ENCODE results near the gene NKD1.

DNA sequence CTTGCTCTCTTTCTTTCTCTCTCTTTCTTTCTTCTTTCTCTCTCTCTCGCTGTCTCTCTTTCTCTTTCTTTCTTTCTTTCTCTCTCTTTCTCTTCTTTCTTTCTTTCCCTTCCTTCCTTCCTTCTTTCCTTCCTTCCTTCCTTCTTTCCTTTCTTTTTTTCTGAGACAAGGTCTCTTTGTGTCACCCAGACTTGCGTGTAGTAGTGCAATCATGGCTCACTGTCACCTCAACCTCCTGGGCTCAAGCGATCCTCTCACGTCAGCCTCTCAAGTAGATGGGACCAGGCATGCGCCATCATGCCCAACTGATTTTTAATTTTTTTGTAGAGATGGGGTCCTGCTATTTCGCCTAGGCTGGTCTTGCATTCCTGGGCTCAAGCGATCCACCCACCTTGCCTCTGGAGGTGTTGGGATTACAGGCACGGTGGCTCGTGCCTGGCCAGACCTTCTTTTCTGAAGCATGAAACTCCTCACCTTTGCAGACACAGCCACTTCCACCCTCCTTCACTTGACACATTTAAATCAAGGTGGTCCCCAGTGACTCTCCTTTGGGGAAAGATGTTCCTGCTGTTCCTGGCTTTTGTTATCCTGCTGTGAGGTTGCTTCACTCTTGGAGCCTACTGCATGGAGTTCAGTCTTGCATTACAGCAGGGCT is 26.8 kb upstream of the NKD1 start:
- TF ChIP-seq, protein P1, sequence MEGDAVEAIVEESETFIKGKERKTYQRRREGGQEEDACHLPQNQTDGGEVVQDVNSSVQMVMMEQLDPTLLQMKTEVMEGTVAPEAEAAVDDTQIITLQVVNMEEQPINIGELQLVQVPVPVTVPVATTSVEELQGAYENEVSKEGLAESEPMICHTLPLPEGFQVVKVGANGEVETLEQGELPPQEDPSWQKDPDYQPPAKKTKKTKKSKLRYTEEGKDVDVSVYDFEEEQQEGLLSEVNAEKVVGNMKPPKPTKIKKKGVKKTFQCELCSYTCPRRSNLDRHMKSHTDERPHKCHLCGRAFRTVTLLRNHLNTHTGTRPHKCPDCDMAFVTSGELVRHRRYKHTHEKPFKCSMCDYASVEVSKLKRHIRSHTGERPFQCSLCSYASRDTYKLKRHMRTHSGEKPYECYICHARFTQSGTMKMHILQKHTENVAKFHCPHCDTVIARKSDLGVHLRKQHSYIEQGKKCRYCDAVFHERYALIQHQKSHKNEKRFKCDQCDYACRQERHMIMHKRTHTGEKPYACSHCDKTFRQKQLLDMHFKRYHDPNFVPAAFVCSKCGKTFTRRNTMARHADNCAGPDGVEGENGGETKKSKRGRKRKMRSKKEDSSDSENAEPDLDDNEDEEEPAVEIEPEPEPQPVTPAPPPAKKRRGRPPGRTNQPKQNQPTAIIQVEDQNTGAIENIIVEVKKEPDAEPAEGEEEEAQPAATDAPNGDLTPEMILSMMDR (IDR thresholded peaks at IDR 0.05; ENCODE audit: low read depth, low read length), result no peak
- no peak for TF ChIP-seq EZH2phosphoT487 (IDR thresholded peaks at IDR 0.05; ENCODE audit: low read depth)
